Ramos (cell line): ENCODE data around the gene AZU1.
"Not testable (repeated sequence)": the region's sequence is repeated elsewhere in the genome, so short reads cannot be mapped to it uniquely, and the experiment has no call there.

Experiments
- in situ Hi-C: fragments of 300-500 bp; cut with MboI; formaldehyde crosslinking; loops from one replicate; pipeline ENCODE4 v1.14.3; 2022; ENCODE audit warnings: low sequenced_read_pairs; ENCODE audit not compliant: unreplicated experiment

Gene AZU1

DNA sequence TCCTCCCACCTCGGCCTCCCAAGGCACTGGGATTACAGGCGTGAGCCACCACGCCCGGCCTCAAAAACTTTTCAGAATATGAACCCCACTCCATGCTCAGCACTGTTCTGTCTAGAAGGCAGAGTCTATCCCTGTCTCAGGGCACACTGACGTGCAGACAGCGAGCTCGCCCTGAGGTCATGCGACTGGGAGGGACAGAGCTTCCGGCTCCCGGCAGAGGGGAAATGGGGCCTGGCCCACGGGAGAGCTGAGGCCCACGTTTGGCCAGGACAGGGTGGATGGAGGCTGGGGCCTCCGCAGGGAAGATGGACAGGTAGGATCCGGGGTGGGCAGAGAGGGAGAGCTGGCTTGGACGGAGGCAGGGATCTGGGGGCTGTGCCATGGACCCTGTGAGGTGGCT lies 2.8 kb upstream of the AZU1 start:
- in situ Hi-C loops: no loop called here

DNA sequence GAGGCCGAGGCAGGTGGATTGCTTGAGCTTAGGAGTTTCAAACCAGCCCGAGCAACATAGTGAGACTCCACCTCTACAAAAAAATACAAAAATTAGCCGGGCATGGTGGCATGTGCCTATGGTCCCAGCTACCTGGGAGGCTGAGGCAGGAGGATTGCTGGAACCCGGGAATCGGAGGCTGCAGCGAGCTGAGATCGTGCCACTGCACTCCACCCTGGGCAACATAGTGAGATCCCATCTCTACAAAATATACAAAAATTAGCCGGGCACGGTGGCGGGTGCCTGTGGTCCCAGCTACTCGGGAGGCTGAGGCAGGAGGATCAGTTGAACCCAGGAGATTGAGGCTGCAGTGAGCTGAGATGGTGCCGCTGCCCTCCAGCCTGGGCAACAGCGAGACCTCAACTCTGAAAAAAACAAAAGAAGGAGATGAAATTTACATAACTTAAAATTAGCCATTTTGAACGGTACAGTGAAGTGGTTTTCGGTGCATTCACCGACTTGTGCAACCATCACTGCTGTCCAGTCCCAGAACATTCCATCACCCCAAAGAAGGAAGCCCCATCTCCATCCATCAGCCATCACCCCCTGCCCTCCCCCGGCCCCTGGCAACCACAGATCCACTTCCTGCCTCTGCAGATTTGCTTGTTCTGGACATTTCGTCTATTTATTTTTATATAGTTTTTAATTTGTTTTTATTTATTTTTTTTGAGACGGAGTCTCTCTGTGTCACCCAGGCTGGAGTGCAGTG lies 1.6 kb upstream of the AZU1 start:
- in situ Hi-C loops: no loop called here

DNA sequence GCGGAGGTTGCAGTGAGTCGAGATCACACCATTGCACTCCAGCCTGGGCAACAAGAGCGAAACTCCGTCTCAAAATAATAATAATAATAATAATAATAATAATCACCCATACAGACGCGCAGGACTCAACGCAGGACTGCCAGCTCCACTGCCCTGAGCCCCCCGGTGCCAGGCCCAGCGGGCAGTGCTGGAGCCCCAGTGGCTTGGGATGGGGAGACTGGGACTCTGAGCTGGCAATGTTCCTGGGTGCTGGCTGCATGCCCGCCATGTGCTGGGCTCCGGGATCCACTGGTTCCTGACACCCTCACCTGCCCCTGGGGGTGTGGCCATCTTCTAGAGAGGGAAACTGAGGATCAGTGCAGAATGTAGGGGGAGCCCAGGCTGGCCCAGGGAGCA lies 325 bp upstream of the AZU1 start:
- in situ Hi-C loops: no loop called here

DNA sequence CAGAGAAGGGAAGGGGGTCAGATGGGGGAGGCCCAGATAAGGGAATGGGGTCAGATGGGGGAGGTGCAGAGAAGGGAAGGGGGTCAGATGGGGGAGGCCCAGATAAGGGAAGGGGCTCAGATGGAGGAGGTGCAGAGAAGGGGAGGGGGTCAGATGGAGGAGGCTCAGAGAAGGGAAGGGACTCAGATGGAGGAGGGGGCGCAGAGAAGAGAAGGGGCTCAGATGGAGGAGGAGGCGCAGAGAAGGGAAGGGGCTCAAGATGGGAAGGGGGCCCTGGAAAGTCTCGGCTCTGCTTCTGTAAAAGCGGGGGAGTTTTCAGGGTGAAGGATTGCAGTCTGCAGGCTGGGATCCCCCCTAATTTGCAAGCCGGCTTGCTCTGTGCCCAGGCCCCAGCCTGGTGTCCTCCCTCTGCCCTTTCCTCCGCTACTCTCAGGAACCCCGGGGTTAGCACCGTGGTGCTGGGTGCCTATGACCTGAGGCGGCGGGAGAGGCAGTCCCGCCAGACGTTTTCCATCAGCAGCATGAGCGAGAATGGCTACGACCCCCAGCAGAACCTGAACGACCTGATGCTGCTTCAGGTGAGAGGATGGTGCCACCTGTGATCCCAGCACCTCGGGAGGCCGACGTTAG lies 1.6 kb downstream of the AZU1 start:
- in situ Hi-C loops: no loop called here

DNA sequence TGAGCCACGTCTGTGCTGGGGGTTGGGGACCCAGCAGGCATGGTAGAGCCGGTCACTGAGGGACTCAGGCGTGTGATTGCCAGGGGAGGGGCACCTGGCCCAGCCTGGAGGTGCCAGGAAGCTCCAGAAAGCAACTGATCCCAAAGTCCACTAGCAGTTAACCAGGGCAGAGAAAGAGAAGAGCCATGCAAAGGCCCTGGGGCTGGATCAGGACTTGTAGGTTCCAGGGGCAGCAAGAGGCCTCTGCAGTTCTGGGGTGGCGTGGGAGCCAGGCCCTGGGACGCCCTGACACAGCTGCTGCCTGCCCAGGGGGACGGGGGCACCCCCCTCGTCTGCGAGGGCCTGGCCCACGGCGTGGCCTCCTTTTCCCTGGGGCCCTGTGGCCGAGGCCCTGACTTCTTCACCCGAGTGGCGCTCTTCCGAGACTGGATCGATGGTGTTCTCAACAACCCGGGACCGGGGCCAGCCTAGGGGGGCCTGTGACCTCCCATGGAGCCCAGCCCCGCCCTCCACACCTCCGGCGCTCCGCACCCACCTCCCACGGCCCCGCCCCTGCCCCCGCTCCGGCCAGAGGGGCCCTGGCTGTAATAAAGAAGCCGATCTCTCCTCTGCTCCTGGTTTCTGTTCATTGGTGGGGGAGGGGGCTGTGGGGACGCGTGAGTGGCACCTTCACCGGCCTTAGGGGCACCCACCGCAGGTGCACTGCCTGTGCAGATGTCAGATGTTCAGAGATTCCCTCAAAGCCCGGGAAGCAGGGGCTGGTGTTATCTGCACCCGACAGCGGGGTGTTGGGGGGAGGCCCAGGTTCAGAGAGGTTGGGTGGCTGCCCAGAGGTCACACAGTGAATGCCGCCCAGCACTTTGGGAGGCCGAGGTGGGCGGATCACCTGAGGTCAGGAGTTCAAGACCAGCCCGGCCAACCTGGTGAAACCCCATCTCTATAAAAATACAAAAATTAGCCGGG lies 4.1 kb downstream of the AZU1 start:
- in situ Hi-C loops: no loop called here

DNA sequence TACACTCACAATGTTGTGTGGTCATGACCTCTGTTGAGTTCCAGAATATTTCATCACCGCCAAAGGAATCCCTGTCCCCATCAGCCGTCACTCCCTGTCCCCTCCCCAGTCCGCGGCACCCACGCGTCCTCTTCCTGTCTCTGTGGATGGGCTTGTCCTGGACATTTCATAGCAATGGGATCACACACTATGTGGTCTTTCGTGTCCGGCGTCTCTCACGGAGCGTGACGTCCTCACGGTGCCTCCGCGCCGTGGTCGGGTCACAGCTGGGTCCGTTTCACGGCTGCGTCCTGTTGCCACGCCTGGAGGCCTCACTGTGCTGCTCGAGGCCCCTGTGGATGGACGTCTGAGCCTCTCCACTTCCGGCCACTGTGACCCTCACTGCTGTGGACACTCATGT lies 6.6 kb downstream of the AZU1 start:
- in situ Hi-C loops: no loop called here

DNA sequence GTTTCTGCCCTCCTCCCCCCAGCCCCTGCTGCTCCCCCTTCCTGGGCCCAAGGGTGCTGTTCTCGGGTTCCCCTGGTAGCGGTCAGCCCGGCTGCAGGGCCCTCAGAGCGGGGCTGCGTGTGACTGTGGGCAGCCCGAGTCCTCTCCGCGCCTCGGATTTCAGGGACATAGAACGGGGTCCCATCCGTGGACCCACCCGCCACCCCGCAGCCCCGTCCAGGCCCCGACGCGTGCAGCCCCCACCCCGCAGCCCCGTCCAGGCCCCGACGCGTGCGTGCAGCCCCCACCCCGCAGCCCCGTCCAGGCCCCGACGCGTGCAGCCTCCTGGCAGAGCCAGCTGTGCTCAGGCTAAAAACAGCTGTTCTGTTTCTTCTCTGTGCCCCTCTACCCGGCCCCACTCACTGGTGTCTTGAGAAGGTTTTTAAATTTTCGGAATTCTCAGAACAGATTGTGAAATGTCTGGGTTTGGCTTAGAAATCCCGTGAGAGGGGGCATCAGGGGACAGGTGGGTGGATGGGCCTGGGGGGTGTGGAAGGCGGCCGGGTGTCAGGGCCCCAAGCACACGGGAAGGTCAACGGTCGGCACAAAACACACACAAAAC lies 7.7 kb downstream of the AZU1 start:
- in situ Hi-C loops: no loop called here

DNA sequence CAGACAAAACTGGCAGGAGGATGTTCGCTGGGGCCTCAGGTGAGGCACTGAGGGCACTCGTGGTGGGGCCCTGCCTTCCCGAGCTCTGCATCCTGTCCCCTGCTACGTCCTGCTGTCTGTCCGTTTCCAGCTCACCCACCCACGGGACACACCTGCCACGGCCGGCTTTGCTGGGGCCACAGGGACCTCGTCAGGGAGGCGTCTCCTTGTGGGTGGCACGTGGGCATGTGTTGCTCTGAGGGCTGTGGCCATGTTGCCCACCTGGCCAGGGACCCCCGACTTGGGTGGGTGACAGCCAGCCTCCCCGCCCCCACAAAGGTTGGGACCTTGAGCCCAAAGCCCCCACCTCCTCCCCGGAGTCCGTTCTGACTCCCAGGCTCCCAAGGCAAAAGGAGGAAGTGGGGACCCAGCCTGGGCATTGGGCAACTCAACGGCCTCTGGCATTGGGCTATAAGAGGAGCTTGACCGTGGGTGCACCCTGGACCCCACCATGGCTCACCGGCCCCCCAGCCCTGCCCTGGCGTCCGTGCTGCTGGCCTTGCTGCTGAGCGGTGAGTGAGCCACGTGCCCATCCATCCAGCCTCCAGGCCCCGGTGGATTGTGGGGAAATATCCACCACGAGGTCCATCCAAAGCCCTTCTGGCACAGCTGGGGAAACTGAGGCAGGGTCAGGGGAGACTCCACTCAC lies 13.0 kb downstream of the AZU1 start, which contains the start of gene PRTN3:
Gene PRTN3, plus strand, starts transcription at position 481 of the 688 bp plus-strand sequence. Its CDS starts 10 bp downstream, at position 491.
- in situ Hi-C loops: no loop called here

DNA sequence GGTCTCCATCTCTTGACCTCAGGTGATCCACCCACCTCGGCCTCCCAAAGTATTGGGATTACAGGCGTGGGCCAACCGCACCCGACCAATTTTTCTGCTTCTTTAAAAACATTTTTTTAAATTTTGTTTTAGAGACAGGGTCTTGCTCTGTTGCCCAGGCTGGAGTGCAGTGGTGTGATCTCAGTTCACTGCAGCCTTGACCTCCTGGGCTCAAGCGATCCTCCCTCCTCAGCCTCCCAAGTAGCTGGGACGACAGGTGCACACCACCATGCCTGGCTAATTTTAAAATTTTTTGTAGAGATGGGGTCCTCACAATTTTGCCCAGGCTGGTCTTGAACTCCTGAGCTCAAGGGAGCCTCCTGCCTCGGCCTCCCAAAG lies 15.2 kb downstream of the AZU1 start:
- in situ Hi-C loops: not testable (repeated sequence)

DNA sequence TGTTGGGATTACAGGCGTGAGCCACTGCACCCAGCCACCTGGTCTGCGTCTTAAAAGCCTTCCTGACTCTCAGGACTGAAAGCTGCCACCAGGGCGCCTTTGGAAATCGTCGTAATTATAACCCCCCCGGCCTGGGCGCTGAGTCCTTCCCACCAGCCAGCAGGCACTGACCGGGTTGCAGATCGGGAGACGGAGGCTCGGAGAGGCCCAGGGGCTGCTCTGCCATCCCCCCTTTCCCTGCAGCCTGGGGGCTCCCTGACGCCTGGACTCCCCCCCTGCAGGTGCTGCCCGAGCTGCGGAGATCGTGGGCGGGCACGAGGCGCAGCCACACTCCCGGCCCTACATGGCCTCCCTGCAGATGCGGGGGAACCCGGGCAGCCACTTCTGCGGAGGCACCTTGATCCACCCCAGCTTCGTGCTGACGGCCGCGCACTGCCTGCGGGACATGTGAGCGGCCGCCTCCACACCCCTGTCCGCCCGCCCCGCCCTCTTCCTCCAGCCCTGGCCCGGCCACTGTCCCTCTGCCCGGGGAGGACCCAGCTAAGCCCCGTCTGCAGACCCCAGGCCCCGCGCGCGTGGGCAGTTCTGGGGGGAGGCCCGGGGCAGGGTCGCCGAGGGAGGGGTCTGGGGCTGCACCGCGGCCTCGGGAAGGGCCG lies 15.7 kb downstream of the AZU1 start:
- in situ Hi-C loops: no loop called here

DNA sequence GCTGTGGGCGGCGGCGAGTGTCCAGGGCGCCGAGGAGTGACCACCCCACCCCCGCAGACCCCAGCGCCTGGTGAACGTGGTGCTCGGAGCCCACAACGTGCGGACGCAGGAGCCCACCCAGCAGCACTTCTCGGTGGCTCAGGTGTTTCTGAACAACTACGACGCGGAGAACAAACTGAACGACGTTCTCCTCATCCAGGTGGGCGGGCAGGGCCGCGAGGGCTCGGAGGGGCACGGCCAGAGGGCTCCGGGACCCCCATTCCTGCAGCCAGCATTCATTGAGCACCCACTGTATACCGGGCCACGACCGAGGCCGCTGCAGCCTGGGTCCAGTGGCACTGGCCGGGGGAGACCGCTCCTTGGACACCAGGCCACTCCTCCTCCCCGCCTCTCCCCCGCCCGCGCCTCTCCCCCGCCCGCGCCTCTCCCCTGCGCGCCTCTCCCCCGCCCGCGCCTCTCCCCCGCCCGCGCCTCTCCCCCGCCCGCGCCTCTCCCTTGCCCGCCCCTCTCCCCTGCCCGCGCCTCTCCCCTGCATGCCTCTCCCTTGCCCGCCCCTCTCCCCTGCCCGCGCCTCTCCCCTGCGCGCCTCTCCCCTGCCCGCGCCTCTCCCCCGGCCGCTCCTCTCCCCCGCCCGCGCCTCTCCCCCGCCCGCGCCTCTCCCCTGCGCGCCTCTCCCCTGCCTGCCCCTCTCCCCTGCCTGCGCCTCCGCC lies 16.4 kb downstream of the AZU1 start:
- in situ Hi-C loops: no loop called here

DNA sequence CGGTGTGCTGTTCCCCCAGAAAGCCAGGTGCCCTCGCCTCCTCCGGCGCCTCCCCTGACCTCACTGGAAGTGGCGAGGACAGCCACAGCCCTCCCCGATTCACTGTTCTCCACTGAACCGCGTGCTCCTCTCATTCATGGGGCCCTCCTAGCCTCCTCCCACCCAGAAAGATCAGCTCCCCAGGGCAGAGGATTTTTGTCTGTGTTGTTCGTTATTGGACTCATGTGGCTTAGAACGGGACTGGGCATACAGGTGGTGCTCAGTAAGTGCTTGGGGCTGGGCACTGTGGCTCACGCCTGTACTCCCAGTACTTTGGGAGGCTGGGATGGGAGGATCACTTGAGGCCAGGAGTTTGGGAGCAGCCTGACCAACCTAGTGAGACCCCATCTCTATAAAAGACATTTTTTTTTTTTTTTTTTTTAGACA lies 16.9 kb downstream of the AZU1 start:
- in situ Hi-C loops: no loop called here

DNA sequence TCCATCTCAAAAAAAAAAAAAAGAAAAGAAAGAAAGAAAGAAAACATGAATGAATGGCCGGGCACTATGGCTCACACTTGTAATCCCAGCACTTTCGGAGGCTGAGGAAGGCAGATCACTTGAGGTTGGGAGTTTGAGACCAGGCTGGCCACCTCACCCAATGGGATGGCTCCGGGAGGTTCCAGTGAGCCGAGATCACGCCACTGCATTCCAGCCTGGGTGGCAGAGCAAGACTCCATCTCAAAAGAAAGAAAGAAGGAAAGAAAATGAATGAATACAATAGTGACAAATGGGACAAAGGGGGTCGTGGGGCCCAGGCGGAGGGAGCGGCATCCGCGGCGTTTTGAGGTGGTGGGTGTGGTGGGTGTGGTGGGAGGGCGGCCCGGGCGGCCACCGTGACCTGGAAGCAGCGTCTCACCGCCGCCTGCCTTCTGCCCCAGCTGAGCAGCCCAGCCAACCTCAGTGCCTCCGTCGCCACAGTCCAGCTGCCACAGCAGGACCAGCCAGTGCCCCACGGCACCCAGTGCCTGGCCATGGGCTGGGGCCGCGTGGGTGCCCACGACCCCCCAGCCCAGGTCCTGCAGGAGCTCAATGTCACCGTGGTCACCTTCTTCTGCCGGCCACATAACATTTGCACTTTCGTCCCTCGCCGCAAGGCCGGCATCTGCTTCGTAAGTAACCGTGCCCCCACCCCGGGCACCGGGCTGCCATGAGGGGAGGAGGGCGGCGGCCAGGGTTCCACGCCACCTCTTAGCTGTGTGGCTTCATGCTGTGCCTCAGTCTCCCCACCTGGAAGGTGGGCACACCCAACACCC lies 18.3 kb downstream of the AZU1 start:
- in situ Hi-C loops: loop anchor here (5.0 kb wide), 1 partner anchor 84 kb away; no protein-coding TSS in a partner anchor

DNA sequence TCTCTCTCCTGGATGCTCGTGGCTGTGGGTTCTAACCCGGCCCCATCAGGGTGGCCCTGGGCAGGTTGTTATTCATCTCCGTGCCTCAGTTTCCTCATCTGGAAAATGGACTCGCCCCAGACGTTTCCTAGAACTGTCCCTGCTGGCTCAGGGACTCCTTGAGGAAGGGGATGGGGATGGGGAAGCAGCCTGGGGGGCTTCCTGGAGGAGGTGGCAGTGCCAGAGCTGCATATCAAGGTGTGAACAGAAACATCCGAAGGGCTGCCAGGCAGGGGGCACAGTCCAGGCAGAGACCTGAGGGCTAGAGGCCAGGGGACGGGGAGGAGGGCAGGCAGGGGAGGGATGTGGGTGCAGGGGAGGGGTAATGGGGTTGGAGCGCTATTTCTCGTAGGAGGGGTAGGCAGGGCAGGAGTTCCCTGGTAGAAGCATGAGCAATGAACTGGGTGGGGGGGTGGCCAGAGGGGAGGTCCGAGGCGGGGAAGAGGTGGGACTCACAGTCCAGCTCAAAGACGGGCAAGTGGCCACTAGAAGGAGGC lies 20.8 kb downstream of the AZU1 start:
- in situ Hi-C loops: loop anchor here (5.0 kb wide), 1 partner anchor 86 kb away; no protein-coding TSS in a partner anchor

DNA sequence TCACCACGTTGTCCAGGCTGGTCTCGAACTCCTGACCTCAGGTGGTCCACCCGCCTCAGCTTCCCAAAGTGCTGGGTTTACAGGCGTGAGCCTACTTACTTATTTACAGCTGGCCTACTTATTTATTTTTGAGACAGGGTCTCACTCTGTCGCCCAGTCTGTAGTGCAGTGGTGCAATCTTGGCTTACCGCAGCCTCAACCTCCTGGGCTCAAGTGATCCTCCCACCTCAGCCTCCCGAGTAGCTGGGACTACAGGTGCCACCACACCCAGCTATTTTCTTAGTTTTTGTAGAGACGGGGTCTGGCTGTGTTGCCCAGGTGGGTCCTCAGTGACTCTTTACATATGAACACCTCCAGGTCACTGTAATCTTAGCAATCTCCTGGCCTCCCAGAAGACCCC lies 21.6 kb downstream of the AZU1 start:
- in situ Hi-C loops: loop anchor here (5.0 kb wide), 1 partner anchor 87 kb away; no protein-coding TSS in a partner anchor

DNA sequence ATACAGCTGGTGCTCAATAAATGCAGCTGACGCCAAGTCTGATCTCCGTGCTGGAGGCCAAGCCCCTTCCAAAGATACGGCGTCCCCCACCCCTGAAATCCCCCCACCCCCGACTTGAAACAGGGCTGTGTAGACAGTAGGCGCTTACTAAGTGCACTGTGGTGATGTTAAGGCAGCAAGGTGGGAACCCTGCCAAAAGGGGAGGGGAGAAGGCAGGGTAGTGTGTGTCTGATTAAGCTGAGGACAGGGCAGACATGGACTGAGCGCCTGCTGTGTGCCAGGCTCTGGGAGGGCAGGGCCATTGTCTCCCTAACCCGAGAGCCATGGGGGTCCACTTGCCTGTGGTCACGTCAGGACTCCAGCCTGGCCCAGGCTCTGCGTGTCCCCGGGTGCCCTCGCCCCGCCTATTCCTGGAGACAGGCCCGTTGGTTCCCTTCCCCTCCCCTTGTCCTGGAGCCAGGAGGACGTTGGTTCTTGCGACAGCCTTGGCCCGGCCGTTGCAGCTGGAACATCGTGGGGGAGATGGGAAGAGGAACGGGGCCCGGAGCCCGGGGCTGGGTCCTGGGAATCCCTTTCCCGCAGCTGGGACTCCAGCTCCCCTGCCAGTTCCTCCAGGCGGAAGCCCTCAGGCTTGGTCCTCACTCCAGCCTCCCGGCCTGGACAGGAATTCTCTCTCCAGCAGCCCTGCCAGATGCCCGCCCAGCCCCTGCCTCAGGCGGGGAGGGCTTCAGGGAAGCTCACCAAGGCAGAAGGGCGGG lies 22.8 kb downstream of the AZU1 start:
- in situ Hi-C loops: loop anchor here (10.0 kb wide), 1 partner anchor 134 kb away; the partner anchor contains the start of gene WDR18

DNA sequence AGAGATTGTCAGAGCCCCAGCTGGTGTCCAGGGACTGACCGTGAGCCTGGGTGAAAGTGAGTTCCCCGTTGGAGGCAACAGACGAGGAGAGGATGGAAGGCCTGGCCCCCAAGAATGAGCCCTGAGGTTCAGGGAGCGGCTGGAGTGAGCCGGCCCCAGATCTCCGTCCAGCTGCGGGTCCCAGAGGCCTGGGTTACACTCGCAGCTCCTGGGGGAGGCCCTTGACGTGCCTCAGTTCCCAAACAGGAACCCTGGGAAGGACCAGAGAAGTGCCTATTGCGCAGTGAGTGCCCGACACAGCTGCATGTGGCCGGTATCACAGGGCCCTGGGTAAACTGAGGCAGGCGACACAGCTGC lies 23.3 kb downstream of the AZU1 start:
- in situ Hi-C loops: loop anchor here (10.0 kb wide), 1 partner anchor 134 kb away; the partner anchor contains the start of gene WDR18
